Erythroblast (primary cell): ENCODE measurements around the gene CUX1.

ENCODE experiments used
- DNase-seq, 2 experiments: peaks; one replicate each; lab custom pipeline; 2025; lab: John Stamatoyannopoulos, UW
- GATA1 ChIP-seq: IDR thresholded peaks from 2 replicates; pipeline ENCODE4 v1.6.1; 2011; ENCODE audit warnings: low read depth, mild to moderate bottlenecking, control low read depth, low read length, moderate library complexity
- POLR2A ChIP-seq: IDR thresholded peaks from 2 replicates; pipeline ENCODE4 v1.6.1; 2011; ENCODE audit warnings: mild to moderate bottlenecking, low read length

The CUX1 gene

DNA sequence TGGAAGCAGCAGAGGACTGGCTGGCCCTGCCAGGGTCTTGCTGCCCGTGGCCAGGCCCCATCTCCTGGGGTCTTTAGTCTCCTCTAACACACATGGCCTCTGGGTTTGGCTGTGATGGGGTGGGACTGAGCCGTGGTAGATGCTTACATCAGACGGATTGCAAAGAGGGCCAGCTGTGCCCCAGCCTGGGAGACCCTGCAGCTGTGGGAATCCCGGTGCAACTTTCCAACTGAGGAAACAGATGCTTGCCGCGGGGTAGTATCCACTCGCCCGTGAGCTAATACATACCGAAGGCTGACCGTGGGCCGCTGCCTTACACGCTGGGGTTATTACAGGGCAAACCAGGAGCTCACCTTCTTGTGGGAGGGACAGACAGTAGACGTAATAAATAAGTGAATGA, 445.1 kb downstream of the CUX1 start:
- no peak for DNase-seq
- TF ChIP-seq POLR2A (no peak), GATA1 (no peak)

DNA sequence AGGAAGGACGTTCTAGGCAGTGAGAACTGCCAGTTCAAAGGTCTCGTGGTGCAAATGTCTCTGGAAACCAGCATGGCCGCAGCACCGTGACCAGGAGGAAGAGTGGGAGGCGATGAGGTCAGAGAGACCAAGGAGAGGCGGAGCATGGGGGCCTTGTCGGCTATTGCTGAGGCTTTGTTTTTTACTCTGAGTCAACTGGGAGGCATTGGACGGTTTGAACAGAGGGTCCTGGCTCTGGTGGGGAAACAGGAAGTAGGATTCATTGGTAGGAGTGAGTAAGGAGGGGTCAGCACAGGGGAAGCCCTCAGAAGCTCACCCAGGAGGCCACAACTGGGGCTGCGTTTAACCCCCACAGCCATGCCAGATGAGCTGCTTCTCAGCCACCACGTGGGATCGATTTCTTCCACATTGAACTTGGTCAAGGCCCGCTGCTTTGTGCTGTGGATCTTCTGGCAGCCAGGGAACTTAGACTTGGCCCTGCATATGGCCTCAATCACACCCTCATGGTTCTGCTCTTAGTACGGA, 447.0 kb downstream of the CUX1 start:
- no peak for DNase-seq
- TF ChIP-seq GATA1 (no peak), POLR2A (no peak)

DNA sequence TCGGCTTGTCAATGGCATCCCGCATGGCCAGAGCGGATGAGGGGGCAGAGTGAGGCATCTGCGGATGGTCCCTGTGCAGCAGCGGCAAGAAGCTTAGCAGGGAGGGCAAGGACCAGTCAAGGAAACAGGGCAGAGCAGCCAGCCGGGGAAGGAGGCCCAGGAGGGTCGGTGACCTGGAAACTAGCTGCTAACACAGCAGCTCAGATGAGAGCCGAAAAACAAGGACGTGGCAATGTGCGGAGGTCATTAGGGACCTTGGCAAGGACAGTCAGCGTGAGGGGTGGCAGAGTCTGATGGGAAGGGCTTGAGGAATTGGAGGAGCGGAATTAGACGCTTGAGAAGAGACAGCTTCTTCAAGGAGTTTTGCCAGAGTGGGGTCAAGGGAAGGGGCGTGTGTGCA, 449.1 kb downstream of the CUX1 start:
- TF ChIP-seq POLR2A (no peak), GATA1 (no peak)
- no peak for DNase-seq

DNA sequence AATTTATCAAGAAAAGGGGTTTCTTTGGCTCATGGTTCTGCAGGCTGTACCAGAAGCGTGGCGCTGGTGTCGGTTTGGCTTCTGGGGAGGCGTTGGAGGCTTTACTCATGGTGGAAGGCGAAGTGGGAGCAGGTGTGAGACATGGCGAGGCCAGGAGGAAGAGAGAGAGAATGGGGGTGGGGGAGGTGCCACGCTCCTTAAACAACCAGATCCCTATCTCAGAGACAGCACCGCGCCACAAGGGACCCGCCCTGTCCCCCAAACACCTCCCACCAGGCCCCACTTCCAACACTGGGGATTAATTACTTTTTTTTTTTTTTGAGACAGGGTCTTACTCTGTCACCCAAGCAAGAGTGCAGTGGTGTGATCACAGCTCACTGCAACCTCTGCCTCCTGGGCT, 451.2 kb downstream of the CUX1 start:
- TF ChIP-seq GATA1 (no peak), POLR2A (no peak)

DNA sequence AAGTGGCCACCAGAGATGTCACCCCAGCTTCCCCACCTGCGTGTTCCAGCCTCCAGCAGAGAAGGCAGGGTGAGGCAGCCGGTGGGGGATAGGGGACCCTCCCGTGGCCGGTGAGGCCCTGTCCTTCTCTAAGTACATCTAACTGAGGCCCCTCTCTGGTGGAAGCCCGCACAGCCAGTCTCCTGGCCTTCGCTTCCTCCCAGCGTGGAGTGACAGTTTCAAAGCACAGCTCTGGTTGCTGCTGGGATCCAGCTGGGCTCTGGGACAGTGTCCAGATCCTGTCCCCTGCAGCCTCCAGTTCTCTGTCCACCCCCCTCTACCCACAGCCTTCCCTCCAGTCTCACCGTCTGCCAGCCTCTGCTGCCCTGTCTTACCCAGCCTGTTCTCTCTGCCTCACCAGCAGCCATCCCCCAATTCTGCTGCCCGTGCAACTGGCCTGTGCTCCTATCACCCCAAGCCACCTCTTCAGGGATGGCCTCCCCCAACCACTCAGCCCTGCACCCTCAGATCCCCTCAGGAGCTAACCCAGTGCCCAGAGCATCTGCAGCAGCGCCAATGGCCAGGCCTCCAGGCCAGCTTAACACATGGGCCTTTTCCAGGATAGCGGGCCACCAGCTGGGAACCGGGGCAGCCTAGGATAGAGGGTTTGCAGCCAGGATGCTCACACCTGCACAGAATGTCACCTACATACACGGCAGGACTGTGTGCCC, 452.9 kb downstream of the CUX1 start:
- DNase-seq, result no peak
- TF ChIP-seq POLR2A (no peak), GATA1 (no peak)

More for the DNA sequence above, 451.2 kb downstream of the CUX1 start:
- no peak for DNase-seq

DNA sequence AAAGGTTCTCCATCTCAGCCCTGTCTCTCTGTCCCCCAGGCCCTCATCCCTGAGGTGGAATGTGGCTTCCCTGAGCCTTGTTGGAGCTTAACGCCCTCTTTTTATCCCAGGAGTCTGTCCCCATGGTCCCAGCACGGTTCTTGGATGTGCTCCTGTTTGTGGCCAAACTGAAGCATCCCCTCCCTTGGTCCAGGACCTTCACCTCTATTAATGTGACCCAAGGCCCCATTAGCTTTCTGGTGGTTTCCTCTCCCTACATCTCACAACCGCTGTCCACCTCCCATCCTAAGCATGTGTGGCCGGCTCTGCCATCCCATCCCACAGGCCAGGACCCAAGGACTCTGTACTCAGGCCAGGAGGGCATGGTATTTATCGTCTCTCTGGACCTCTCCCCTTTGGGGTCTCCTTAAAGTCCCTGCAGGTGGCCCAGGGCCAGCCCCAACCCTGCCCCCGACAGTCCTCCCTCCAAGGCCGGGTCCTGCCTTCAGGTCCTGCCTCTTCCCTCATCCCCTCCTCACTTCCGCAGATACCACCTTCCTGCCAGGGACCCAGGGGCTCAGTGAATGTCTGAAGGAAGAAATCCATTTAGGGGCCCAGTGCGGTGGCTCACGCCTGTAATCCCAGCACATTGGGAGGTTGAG, 453.9 kb downstream of the CUX1 start:
- TF ChIP-seq GATA1 (no peak), POLR2A (no peak)
- DNase-seq, result no peak

DNA sequence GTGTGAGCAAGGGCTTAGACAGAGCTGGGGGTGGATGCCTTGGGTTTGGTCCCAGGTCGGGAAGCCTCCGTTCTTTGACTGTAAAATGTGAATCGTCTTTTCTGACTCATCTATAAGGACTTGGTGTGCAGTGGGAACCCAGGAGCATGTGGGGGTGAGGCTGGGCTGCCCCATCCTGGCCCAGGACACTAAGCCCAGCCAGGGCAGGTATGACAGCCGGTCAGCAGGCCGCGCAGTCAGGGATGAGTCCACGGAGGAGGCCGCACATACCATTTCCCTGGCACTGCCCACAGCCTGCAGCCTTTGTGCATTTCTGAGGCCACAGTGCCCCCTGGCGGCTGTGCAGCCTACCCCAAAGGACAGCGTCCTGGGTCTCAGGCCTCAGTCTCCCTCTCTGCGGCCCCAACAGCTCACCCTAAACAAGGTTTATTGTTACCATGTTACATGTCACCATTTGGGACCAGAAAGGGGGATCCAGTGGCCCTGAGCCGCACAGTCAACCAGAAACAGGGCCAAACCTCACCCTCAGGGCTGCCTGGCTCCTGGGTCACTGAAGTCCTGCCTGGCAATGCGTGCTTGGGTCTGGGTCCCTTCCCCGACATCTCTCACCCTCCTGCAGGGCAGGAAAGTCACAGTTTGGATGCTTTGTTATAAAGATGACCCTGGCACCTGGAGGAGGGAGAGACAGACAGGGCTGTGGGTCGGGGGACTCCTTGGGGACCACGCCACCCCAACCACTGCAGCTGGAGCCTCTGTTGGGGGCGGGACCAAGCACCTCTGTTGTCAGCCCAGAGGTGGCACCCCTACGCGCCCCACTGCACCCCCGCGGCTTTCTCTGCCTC, 454.9 kb downstream of the CUX1 start:
- TF ChIP-seq POLR2A (no peak), GATA1 (no peak)
- peak; percentile 58 to 80 for DNase-seq

DNA sequence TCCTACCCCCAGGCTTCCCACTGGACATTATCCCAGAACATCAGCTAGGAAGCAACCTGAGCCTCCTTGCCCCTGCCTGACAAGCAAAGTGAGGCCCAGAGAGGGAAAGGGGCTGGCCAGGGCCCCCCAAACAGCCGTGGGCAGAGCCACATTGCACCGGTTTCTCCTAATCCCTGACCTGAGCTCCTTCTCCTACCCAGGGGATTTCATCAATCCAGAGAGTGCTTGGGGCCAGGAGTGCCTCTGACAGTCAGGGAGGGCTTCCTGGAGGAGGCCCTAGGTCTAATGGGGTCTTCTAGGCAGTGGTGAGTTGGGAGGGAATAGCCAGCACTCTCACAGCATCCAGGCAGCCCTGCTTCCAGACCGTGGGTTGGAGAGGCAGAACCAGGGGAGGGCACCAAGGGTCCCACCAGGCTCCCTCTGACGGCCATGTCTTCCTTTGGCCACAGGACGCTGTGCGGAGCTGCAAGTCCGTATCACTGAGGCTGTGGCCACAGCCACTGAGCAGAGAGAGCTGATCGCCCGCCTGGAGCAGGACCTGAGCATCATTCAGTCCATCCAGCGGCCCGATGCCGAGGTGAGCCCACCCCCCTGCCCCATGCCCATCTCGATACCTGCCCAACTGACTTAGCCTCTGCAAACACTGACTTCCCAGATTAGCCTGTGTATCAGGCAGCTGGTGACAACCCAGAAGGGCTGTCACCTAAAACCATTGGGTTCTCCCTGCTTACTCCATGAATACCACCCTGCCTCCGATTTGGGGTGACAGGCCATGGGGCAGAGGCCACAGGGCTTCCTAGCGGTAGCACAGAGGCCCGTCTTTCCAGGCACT, 455.7 kb downstream of the CUX1 start:
- DNase-seq, result no peak
- TF ChIP-seq POLR2A (no peak), GATA1 (no peak)

DNA sequence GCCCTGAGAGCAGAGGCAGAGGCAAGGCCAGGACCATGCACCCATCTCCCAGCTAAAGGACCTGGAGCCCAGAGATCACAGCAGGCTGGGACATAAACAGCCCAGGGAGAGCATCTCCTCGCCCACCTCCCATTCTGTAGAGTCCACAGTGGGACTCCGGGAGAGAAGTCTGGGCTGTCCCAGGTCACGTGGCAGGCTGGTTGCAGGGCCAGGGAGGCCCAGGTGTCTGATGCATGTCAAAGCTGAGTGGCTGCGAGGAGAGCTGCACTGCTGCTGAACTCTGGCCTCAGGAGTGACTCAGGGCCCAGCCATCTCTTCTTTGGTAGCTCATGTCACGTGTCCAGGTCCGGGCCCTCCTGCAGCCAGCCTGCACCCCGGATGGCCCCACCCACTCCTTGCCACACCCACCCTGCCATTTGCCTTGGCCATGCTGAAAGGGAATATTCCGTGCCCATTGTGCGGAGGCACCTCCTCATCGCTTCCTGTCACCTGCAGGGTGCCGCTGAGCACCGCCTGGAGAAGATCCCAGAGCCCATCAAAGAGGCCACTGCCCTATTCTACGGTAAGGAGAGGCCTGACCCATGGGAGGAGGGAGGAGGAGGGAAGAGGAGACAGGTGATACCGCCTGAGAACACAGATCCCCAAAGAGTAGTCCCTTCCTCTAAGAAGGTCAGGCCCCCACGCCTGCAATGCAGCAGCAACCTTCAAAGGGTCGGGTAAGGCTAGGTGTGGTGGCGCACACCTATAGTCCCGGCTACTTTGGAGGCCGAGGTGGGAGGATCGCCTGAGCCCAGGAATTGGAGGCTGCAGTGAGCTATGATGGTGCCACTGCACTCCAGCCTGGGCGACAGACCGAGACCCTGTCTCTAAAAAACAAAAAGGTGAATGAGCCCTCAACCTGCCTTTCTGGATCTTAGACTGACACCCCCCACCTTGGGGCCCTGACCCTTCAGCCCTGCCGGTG, 456.6 kb downstream of the CUX1 start:
- no peak for DNase-seq
- TF ChIP-seq POLR2A, result no peak
- no peak for TF ChIP-seq GATA1

DNA sequence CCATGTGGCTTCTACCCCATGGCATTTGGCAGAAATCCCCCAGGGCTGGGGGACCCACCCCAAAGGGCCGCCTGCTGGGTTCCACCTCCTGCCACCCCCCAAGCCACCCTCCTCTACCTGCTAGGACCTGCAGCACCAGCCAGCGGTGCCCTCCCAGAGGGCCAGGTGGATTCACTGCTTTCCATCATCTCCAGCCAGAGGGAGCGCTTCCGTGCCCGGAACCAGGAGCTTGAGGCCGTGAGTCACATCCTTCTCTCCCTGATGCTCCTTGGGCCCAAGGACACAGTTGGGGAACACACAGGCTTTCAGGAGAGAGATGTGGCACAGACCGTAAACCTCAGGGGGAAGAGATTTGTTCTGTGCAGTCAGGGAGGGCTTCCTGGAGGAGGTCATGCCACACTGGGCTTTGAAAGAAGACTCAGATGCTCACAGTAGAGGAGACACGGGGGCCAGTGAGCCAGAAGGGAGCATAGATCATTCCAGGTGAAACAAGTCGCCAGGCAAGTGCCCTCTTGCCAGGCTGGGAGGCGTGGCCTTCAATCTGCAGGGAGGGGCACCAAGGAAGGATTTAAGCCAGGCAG, 457.8 kb downstream of the CUX1 start:
- DNase-seq, result no peak

DNA sequence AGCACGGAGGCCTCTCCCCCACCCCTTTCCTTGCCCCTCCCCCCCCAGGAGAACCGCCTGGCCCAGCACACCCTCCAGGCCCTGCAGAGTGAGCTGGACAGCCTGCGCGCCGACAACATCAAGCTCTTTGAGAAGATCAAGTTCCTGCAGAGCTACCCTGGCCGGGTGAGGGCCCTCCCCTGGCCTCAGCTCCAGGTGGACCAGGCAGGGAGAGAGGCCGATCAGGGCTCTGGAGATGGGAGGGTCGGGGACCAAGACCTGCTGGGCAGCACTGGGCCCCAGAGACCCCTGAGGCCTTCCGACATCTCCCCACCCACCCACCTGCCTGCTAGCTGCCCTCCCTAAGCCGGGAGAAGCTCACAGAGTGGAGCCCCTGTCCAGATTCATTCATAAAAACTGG, 460.5 kb downstream of the CUX1 start:
- TF ChIP-seq POLR2A, result no peak
- no peak for TF ChIP-seq GATA1
- no peak for DNase-seq

More for the DNA sequence above, 457.8 kb downstream of the CUX1 start:
- TF ChIP-seq POLR2A, result no peak
